Measurements from ENCODE around the gene GRID2.

- TF ChIP-seq CTCF (IDR thresholded peaks at IDR 0.05) (no peak), POLR2AphosphoS5 (IDR thresholded peaks at IDR 0.05) (no peak), POLR2A (IDR thresholded peaks at IDR 0.05) (no peak), EP300 (IDR thresholded peaks at IDR 0.05) (no peak)
Observed at GRCh38 chr4:93513851-93514250, 1210.1 kb downstream of the GRID2 start.

Measured in upper lobe of left lung (tissue), 4 donors.